GM21723 (cell line): Measurements from ENCODE around the gene ANTXR2.
"Not testable (repeated sequence)": the region's sequence is repeated elsewhere in the genome, so short reads cannot be mapped to it uniquely, and the experiment has no call there.

Experiments
- ATAC-seq: cut with Tn5 transposase; IDR thresholded peaks from one replicate; pipeline ENCODE4 v1.9.1; 2021; ENCODE audit warnings: mild to moderate bottlenecking, moderate library complexity; ENCODE audit not compliant: unreplicated experiment

The ANTXR2 gene

GRCh38 chr4:79996851-79997250 lies 76.2 kb downstream of the ANTXR2 start:
- ATAC-seq = no peak

- no peak for ATAC-seq
These were observed 79.6 kb downstream of the ANTXR2 start for GRCh38 chr4:79993476-79993875.

GRCh38 chr4:79991601-79992000 lies 81.4 kb downstream of the ANTXR2 start:
- no peak for ATAC-seq

GRCh38 chr4:79991100-79991499 lies 81.9 kb downstream of the ANTXR2 start:
- ATAC-seq = not testable (repeated sequence)

- no peak for ATAC-seq
These were observed 85.6 kb downstream of the ANTXR2 start for GRCh38 chr4:79987401-79987800.

- ATAC-seq = no peak
These were observed 89.6 kb downstream of the ANTXR2 start for GRCh38 chr4:79983431-79983830.

- ATAC-seq = no peak
These were observed 90.3 kb downstream of the ANTXR2 start for GRCh38 chr4:79982601-79983322.

- no peak for ATAC-seq
These were observed 92.6 kb downstream of the ANTXR2 start for GRCh38 chr4:79980448-79980847.

- no peak for ATAC-seq
These were observed 93.1 kb downstream of the ANTXR2 start for GRCh38 chr4:79979785-79980437.

- ATAC-seq = no peak
These were observed 95.7 kb downstream of the ANTXR2 start for GRCh38 chr4:79977131-79977840.

- no peak for ATAC-seq
These were observed 108.4 kb downstream of the ANTXR2 start for GRCh38 chr4:79964400-79965211.

- no peak for ATAC-seq
These were observed 109.0 kb downstream of the ANTXR2 start for GRCh38 chr4:79964020-79964399.

- ATAC-seq = no peak
These were observed 113.4 kb downstream of the ANTXR2 start for GRCh38 chr4:79959652-79960051.

GRCh38 chr4:79958466-79959264 lies 114.4 kb downstream of the ANTXR2 start:
- no peak for ATAC-seq

- no peak for ATAC-seq
These were observed 123.9 kb downstream of the ANTXR2 start for GRCh38 chr4:79949178-79949577.

GRCh38 chr4:79948739-79949138 lies 124.3 kb downstream of the ANTXR2 start:
- no peak for ATAC-seq

GRCh38 chr4:79948261-79948660 lies 124.8 kb downstream of the ANTXR2 start:
- ATAC-seq = no peak

GRCh38 chr4:79947386-79947785 lies 125.6 kb downstream of the ANTXR2 start:
- ATAC-seq = no peak

- no peak for ATAC-seq
These were observed 137.8 kb downstream of the ANTXR2 start for GRCh38 chr4:79935274-79935673.

- no peak for ATAC-seq
These were observed 138.4 kb downstream of the ANTXR2 start for GRCh38 chr4:79934660-79935059.
